Kidney (tissue), 14 donors: ENCODE results near the gene SCUBE2. TPM values are rescaled to one million over a fixed set of nuclear protein-coding genes. Genes with fewer than 3 reads are reported as not detected.

Experiments
- DNase-seq, 5 donors: peaks; one replicate each; pipeline ENCODE4 v3.0.0-alpha.2; 2013 to 2020
- FAIRE-seq: peaks from 2 replicates; lab custom pipeline; 2012; peaks lifted over from hg19 to GRCh38; lab: Jason Lieb, UNC
- H3K27ac ChIP-seq, 2 donors: one replicate each; pipeline ENCODE4 v1.7.0; 2013; ENCODE audit warnings: low read depth in 2 of 2, low read length in 2 of 2, inconsistent platforms in 1 of 2
- H3K27me3 ChIP-seq: one replicate; pipeline ENCODE4 v1.7.1; 2013; ENCODE audit warnings: low read length, inconsistent platforms; ENCODE audit not compliant: control insufficient read depth, insufficient read depth
- H3K36me3 ChIP-seq, 3 donors: one replicate each; pipeline versions ENCODE4 v1.7.0 to v1.7.1; 2013; ENCODE audit warnings: low read length in 3 of 3, control low read depth in 1 of 3, inconsistent platforms in 1 of 3; ENCODE audit not compliant: insufficient read depth in 3 of 3, control insufficient read depth in 2 of 3
- H3K4me1 ChIP-seq, 3 donors: one replicate each; pipeline versions ENCODE4 v1.7.0 to v1.7.1; 2013; ENCODE audit warnings: low read length in 3 of 3, inconsistent platforms in 1 of 3, low read depth in 1 of 3; ENCODE audit not compliant: control insufficient read depth in 2 of 3, insufficient read depth in 2 of 3
- H3K4me3 ChIP-seq, 3 donors: one replicate each; pipeline versions ENCODE4 v1.7.0 to v1.8.1; 2013; ENCODE audit warnings: low read length in 3 of 3, control low read depth in 1 of 3, inconsistent platforms in 1 of 3
- H3K9ac ChIP-seq, 3 donors: one replicate each; pipeline versions ENCODE4 v1.7.0 to v1.7.1; 2013; ENCODE audit warnings: low read length in 3 of 3, control low read depth in 1 of 3, inconsistent platforms in 1 of 3
- H3K9me3 ChIP-seq, 3 donors: one replicate each; pipeline versions ENCODE4 v1.7.0 to v1.7.1; 2013; ENCODE audit warnings: low read length in 3 of 3, control low read depth in 1 of 3, inconsistent platforms in 1 of 3; ENCODE audit not compliant: control insufficient read depth in 2 of 3, insufficient read depth in 1 of 3
- intact Hi-C: fragments of 100-400 bp; cut with DNase I; formaldehyde crosslinking; loops from one replicate; pipeline ENCODE4 v1.11.1; 2022
- polyA plus RNA-seq: library from polyadenylated mRNA; stranded (reverse); fragments of 350-450 nt; fragmentation: Illumina TruSeq; extraction: RNeasy Lipid Tissue Mini Kit (QIAGEN cat#74804); gene quantifications from one replicate; pipeline ENCODE4 v1.2.3, GENCODE V29; 2014; ENCODE audit warnings: low read depth, low replicate concordance; ENCODE audit not compliant: insufficient read depth
- total RNA-seq: library from RNA; stranded (reverse); fragmentation: NEBNext Ultra II Directional; extraction: Animal tissue kit (Norgen Biotek cat#: 25700); gene quantifications from one replicate; pipeline ENCODE4 v1.2.1, GENCODE V29; 2021
- TF ChIP-seq, protein P1 (sequence below): IDR thresholded peaks from 3 replicates; pipeline ENCODE4 v1.5.1; 2012; ENCODE audit warnings: mild to moderate bottlenecking, moderate library complexity, borderline replicate concordance; ENCODE audit not compliant: insufficient read depth; ENCODE audit errors: extremely low read depth
- donor health status: control.
- donor health status: control.
- donor health status: control.
- donor health status: control.
- donor health status: control.
- donor health status: DM: yes; HTN: yes; CAD: no.
- donor health status: Normal renal cell carcinoma (clear cell type).

The SCUBE2 gene
- total and polyA plus RNA-seq, 2 donors from 2014 or later = 0.65 to 3.5 TPM

DNA sequence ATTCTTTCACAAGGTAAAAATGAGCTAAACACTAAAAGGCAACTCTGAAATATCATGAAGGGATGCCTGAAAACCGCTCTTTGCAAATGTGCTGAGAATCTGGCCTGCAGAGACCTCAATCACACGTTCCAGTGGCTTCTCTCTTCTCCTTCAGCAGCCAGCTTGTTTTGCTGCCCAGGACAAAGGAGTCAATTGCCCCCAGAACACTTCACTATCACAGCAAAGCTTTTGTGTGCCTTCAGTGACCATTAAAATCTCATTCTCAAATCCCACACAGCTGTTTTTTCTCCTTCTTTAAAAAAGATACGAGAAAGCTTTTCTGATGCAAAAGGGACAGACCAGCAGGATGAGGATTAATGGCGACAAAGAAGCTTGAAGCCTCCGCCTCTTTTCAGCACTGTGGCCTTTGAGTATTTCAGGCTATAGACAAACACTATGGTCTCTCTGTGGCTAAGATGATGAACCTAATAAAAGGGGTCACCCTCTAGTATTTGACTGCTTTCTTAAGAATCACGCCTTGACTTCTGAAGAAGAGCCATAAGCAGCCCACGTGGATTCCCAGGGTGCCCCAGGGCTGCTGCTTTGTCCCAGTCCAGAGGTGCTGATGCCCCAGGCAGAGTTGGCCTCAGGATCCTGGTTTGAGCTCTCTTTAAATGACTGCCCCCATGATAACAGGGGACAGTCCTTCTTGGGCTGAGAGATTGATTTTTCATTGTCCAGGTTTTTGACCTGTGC lies 54.2 kb downstream of the SCUBE2 start:
- Histone ChIP-seq H3K27me3 (no peaks in the 10 kb centered on the region), H3K4me3 (no peak overlapping the region), H3K27ac (no peak overlapping the region), H3K4me1 (no peaks in the 10 kb centered on the region), H3K9ac (no peak overlapping the region), H3K9me3 (no peaks in the 10 kb centered on the region), H3K36me3 (no peaks in the 10 kb centered on the region)
- intact Hi-C loops = no loop called here
- no peak for FAIRE-seq
- no peak for DNase-seq
- TF ChIP-seq, protein P1, sequence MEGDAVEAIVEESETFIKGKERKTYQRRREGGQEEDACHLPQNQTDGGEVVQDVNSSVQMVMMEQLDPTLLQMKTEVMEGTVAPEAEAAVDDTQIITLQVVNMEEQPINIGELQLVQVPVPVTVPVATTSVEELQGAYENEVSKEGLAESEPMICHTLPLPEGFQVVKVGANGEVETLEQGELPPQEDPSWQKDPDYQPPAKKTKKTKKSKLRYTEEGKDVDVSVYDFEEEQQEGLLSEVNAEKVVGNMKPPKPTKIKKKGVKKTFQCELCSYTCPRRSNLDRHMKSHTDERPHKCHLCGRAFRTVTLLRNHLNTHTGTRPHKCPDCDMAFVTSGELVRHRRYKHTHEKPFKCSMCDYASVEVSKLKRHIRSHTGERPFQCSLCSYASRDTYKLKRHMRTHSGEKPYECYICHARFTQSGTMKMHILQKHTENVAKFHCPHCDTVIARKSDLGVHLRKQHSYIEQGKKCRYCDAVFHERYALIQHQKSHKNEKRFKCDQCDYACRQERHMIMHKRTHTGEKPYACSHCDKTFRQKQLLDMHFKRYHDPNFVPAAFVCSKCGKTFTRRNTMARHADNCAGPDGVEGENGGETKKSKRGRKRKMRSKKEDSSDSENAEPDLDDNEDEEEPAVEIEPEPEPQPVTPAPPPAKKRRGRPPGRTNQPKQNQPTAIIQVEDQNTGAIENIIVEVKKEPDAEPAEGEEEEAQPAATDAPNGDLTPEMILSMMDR = no peak

DNA sequence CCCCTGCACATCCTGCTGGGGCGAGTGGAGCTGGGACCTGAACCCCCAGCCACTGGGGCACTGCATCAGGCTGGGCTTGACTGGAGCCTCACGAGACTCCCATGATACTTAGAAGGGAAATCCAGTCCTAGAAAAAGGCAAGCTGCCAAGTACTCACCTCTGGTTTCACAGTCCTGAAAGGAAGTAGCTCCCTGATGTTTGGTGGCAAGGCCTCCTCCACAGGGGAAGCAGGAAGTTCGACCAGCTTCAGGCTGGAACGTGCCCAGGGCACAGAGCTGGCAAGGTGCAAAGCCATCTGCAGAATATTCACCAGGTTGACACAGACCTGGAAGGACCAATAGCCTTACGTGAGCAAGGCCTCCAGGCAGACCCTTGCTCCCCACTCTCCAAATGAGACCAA lies 60.8 kb downstream of the SCUBE2 start:
- Histone ChIP-seq H3K9me3 (no peaks in the 10 kb centered on the region), H3K27me3 (no peaks in the 10 kb centered on the region), H3K4me3 (no peak overlapping the region), H3K9ac (no peak overlapping the region), H3K36me3 (no peaks in the 10 kb centered on the region), H3K27ac (no peak overlapping the region), H3K4me1 (no peaks in the 10 kb centered on the region)
- intact Hi-C loops = no loop called here
- TF ChIP-seq, protein P1 = no peak
- FAIRE-seq = no peak
- DNase-seq = no peak

DNA sequence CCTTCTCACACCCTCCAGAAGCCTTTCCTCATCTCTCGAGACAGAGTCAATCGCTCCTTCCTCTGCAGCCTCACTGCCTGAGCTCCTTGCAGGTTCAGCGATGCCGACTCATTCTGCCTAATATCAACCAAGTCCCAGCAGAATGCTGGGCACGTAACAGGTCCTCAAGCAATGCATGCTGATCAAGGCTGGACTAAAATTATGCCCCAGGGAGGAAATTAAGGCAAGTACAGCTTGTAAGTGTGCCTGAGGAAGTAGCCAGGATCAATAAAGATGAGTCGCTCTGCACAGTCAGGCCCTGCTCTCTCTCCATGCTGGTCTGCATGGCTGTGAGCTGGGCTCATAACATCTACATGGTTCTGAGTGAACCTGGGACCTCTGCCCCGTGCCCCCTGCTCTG lies 62.0 kb downstream of the SCUBE2 start:
- intact Hi-C loops = no loop called here
- Histone ChIP-seq H3K4me1 (no peaks in the 10 kb centered on the region), H3K9me3 (no peaks in the 10 kb centered on the region), H3K27me3 (no peaks in the 10 kb centered on the region), H3K36me3 (no peaks in the 10 kb centered on the region), H3K27ac (no peak overlapping the region), H3K9ac (no peak overlapping the region), H3K4me3 (no peak overlapping the region)
- TF ChIP-seq, protein P1 = no peak
- FAIRE-seq = no peak
- DNase-seq = no peak
